Caco-2 (cell line): Measurements from ENCODE around the gene PRH2. TPM values are rescaled to one million over a fixed set of nuclear protein-coding genes. Genes with fewer than 3 reads are reported as not detected.
A peak's percentile ranks its signal among the peaks of the same experiment; 100 is the strongest.

Experiments
- BruUV-seq: library from RNA; stranded (reverse); fragments of 400-500 nt; replicated peaks from 2 replicates; lab custom pipeline; 2021; lab: Mats Ljungman, UMichigan
- CTCF ChIA-PET: fragments of 300-600 bp; sonication (Branson Sonifier 250); formaldehyde crosslinking; loops from one replicate; lab custom pipeline; 2022; ENCODE audit warnings: antibody characterized with exemption; lab: Charles Lee
- POLR2A ChIA-PET: fragments of 300-600 bp; sonication (Branson Sonifier 250); formaldehyde crosslinking; loops from one replicate; lab custom pipeline; 2022; ENCODE audit warnings: antibody characterized with exemption; lab: Charles Lee
- DNase-seq, 2 experiments: peaks; one replicate each; pipeline versions ENCODE4 v3.0.0 to v3.0.0-alpha.2; 2020 to 2022
- H3K27me3 ChIP-seq: replicated peaks from 2 replicates; pipeline ENCODE4 v1.6.0; 2011; ENCODE audit warnings: low read length; ENCODE audit not compliant: control insufficient read depth, insufficient read depth
- H3K36me3 ChIP-seq: 2 replicates; pipeline ENCODE4 v1.5.1; 2011; ENCODE audit warnings: low read length; ENCODE audit not compliant: control insufficient read depth, insufficient read depth
- H3K4me1 ChIP-seq: fragments of 250-450 bp; sonication (Bioruptor Pico); 2 replicates; pipeline ENCODE4 v1.5.1; 2020; ENCODE audit warnings: mild to moderate bottlenecking
- H3K4me3 ChIP-seq: 2 replicates; pipeline ENCODE4 v1.5.1; 2011; ENCODE audit warnings: low read depth, mild to moderate bottlenecking, control low read depth, low read length
- H3K9me3 ChIP-seq: fragments of 250-450 bp; sonication (Bioruptor Pico); 2 replicates; pipeline ENCODE4 v1.5.1; 2020; ENCODE audit warnings: mild to moderate bottlenecking, moderate library complexity
- H3K27ac Mint-ChIP-seq: one replicate; pipeline ENCODE4 v1.8.0; 2022; ENCODE audit warnings: mixed read lengths; ENCODE audit not compliant: unreplicated experiment
- H3K27me3 Mint-ChIP-seq: one replicate; pipeline ENCODE4 v1.8.0; 2022; ENCODE audit warnings: mixed read lengths; ENCODE audit not compliant: insufficient read depth, unreplicated experiment
- H3K36me3 Mint-ChIP-seq: one replicate; pipeline ENCODE4 v1.8.0; 2022; ENCODE audit warnings: mild to moderate bottlenecking, mixed read lengths; ENCODE audit not compliant: insufficient read depth, unreplicated experiment
- H3K4me1 Mint-ChIP-seq: one replicate; pipeline ENCODE4 v1.8.0; 2022; ENCODE audit warnings: low read depth, mixed read lengths; ENCODE audit not compliant: unreplicated experiment
- H3K4me3 Mint-ChIP-seq: one replicate; pipeline ENCODE4 v1.8.0; 2022; ENCODE audit warnings: mild to moderate bottlenecking, moderate library complexity, mixed read lengths; ENCODE audit not compliant: unreplicated experiment
- H3K9me3 Mint-ChIP-seq: one replicate; pipeline ENCODE4 v1.8.0; 2022; ENCODE audit warnings: mixed read lengths; ENCODE audit not compliant: unreplicated experiment
- intact Hi-C: fragments of 100-400 bp; cut with micrococcal nuclease; formaldehyde crosslinking; loops from one replicate; pipeline ENCODE4 v1.10.0; 2022; ENCODE audit not compliant: unreplicated experiment
- total RNA-seq: library from RNA; stranded (reverse); gene quantifications from 2 replicates; pipeline ENCODE4 v1.2.3, GENCODE V29; 2022
- TF ChIP-seq, protein P1 (sequence below), 2 experiments: fragments of 200-600 bp in 1 of 2; IDR thresholded peaks; 1 replicate in 1 of 2; 2 replicates in 1 of 2; pipeline versions ENCODE4 v1.5.1 to v1.8.0; 2011 to 2022; ENCODE audit warnings: antibody characterized with exemption in 1 of 2, control low read depth in 1 of 2, inconsistent platforms in 1 of 2, low read depth in 1 of 2, low read length in 1 of 2, mild to moderate bottlenecking in 1 of 2, moderate library complexity in 1 of 2; ENCODE audit not compliant: insufficient read depth in 1 of 2, severe bottlenecking in 1 of 2, unreplicated experiment in 1 of 2

PRH2 gene
- total RNA-seq, 1 experiment from 2014 or later = 0.93 TPM

DNA sequence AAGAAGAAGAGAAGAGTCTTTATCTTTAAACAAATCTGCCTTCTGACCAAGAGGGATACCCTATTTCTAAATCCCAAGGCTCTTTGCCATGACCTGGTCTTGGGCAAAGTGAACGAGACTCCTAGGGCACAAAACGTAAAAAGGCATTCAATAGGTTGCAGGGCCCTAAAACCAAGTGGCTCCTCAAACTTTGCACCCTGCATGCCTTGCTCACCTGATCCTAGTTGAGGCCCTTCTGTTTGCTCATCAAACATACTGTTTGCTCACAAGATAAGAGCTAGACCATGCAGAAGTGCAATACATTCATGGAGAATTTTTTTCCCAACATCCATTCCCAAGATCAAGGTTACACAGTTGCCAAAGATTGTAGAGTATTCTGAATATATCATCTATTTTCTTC, 37.1 kb upstream of the PRH2 start:
- CTCF ChIA-PET = interaction anchor here (0.8 to 1.5 kb wide), 5 partner anchors 9 to 142 kb away, joined by 3 to 5 read pairs (median 4); no protein-coding TSS in a partner anchor
- H3K4me1 Mint-ChIP-seq = peaks cover 39% of the 10 kb centered on the region
- no peaks in the 10 kb centered on the region for H3K36me3 ChIP-seq
- peaks cover 4% of the 10 kb centered on the region for H3K36me3 Mint-ChIP-seq
- H3K9me3 ChIP-seq = no peaks in the 10 kb centered on the region
- no peaks in the 10 kb centered on the region for H3K27me3 Mint-ChIP-seq
- peaks cover 8% of the 10 kb centered on the region for H3K9me3 Mint-ChIP-seq
- intact Hi-C loops = loop anchor here (1.0 to 10.0 kb wide), 2 partner anchors 11 to 283 kb away; partner anchors contain the start of gene SMIM10L1
- no peaks in the 10 kb centered on the region for H3K27me3 ChIP-seq
- DNase-seq = peak; percentile 86 to 89
- TF ChIP-seq, protein P1, sequence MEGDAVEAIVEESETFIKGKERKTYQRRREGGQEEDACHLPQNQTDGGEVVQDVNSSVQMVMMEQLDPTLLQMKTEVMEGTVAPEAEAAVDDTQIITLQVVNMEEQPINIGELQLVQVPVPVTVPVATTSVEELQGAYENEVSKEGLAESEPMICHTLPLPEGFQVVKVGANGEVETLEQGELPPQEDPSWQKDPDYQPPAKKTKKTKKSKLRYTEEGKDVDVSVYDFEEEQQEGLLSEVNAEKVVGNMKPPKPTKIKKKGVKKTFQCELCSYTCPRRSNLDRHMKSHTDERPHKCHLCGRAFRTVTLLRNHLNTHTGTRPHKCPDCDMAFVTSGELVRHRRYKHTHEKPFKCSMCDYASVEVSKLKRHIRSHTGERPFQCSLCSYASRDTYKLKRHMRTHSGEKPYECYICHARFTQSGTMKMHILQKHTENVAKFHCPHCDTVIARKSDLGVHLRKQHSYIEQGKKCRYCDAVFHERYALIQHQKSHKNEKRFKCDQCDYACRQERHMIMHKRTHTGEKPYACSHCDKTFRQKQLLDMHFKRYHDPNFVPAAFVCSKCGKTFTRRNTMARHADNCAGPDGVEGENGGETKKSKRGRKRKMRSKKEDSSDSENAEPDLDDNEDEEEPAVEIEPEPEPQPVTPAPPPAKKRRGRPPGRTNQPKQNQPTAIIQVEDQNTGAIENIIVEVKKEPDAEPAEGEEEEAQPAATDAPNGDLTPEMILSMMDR (IDR thresholded peaks at IDR 0.05; ENCODE audit: insufficient read depth in 1 of 2, low read depth in 1 of 2, low read length in 1 of 2, severe bottlenecking in 1 of 2, unreplicated experiment in 1 of 2) = no peak
- no peak overlapping the region for H3K4me3 ChIP-seq
- H3K4me1 ChIP-seq = peaks cover 33% of the 10 kb centered on the region
- POLR2A ChIA-PET = interaction anchor here (1.0 kb wide), 1 partner anchor 279 kb away, joined by 5 read pairs; the partner anchor contains the start of gene SMIM10L1
- peak overlapping the region; percentile 52 for H3K27ac Mint-ChIP-seq
- BruUV-seq = no TSS peak
- peak overlapping the region; percentile 46 for H3K4me3 Mint-ChIP-seq

DNA sequence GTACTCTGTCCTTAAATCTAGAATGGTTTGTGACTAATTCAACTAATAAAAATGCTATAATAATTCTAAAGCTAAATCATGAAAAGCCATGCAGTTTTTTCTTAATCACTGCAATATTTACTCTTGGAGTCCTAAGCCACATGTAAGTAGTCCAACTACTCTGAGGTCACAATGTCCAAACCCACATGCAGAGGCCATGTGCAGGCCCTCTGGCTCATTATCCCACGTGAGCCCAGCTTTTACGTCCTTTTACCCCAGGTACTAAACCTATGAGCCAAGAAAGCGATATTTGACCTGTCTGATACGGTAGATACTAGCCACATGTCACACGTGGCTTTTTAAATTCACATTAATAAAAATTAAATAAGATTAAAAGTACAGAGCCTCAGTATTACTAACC, 32.2 kb upstream of the PRH2 start:
- DNase-seq = no peak
- H3K27me3 ChIP-seq = no peaks in the 10 kb centered on the region
- H3K9me3 ChIP-seq = no peaks in the 10 kb centered on the region
- H3K4me1 ChIP-seq = peaks cover 16% of the 10 kb centered on the region
- peaks cover 8% of the 10 kb centered on the region for H3K36me3 Mint-ChIP-seq
- TF ChIP-seq, protein P1 (IDR thresholded peaks at IDR 0.05; ENCODE audit: insufficient read depth in 1 of 2, low read depth in 1 of 2, low read length in 1 of 2, severe bottlenecking in 1 of 2, unreplicated experiment in 1 of 2) = no peak
- no peak overlapping the region for H3K27ac Mint-ChIP-seq
- intact Hi-C loops = loop anchor here (10.0 kb wide), 1 partner anchor 278 kb away; the partner anchor contains the start of gene SMIM10L1
- H3K36me3 ChIP-seq = no peaks in the 10 kb centered on the region
- ChIA-PET CTCF (no interaction called here), POLR2A (no interaction called here)
- H3K4me1 Mint-ChIP-seq = peaks cover 30% of the 10 kb centered on the region
- H3K9me3 Mint-ChIP-seq = peaks cover 23% of the 10 kb centered on the region
- no peaks in the 10 kb centered on the region for H3K27me3 Mint-ChIP-seq
- H3K4me3 Mint-ChIP-seq = no peak overlapping the region
- no TSS peak for BruUV-seq
- H3K4me3 ChIP-seq = no peak overlapping the region

DNA sequence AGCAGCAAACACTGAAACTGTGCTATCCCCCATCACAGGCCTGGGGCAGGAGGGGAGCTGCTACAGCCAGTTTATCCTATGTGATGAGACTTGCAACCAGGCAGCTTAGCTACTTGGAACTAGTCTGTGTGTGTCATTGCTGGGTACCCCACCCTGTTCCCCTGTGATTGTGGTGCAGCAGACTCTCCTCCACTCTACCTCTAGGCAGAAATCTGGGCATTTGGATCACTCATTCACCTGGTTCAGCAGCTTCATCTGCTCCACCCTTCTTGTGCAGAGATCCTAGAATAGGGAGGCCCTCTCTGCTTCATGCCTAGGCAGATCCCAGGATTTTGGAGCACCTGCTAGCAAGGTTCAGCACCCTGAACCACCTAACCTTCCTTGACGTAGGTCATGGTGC, 28.5 kb upstream of the PRH2 start:
- Mint-ChIP-seq H3K27me3 (no peaks in the 10 kb centered on the region), H3K9me3 (peaks cover 51% of the 10 kb centered on the region), H3K36me3 (peaks cover 17% of the 10 kb centered on the region), H3K4me1 (peaks cover 7% of the 10 kb centered on the region), H3K4me3 (no peak overlapping the region), H3K27ac (peak overlapping the region; percentile 52)
- H3K9me3 ChIP-seq = peaks cover 9% of the 10 kb centered on the region
- TF ChIP-seq, protein P1 (IDR thresholded peaks at IDR 0.05; ENCODE audit: insufficient read depth in 1 of 2, low read depth in 1 of 2, low read length in 1 of 2, severe bottlenecking in 1 of 2, unreplicated experiment in 1 of 2) = no peak
- H3K27me3 ChIP-seq = no peaks in the 10 kb centered on the region
- BruUV-seq = no TSS peak
- no peak for DNase-seq
- intact Hi-C loops = no loop called here
- H3K4me3 ChIP-seq = no peak overlapping the region
- CTCF ChIA-PET = interaction anchor here (1.1 to 1.4 kb wide), 2 partner anchors 9 to 271 kb away, joined by 3 to 5 read pairs; no protein-coding TSS in a partner anchor
- H3K36me3 ChIP-seq = no peaks in the 10 kb centered on the region
- H3K4me1 ChIP-seq = no peaks in the 10 kb centered on the region
- POLR2A ChIA-PET = no interaction called here
